HepG2 (cell line): ENCODE measurements around the gene CYB5A. TPM values are rescaled to one million over a fixed set of nuclear protein-coding genes. Genes with fewer than 3 reads are reported as not detected.

Experiments
- ATAC-seq: fragments of 200-7000 bp; cut with Tn5 transposase; 3 replicates; pipeline ENCODE4 v1.9.1; 2020; ENCODE audit warnings: mild to moderate bottlenecking, moderate library complexity
- BruUV-seq: library from RNA; stranded (reverse); fragments of 400-500 nt; replicated peaks from 2 replicates; lab custom pipeline; 2021; lab: Mats Ljungman, UMichigan
- CTCF ChIA-PET: fragments of 300-600 bp; formaldehyde crosslinking; extraction: SDS; loops from one replicate; lab custom pipeline; 2021; ENCODE audit warnings: low total read pairs, inconsistent platforms, low intra/inter-chr PET ratio; lab: Yijun Ruan, JAX
- POLR2A ChIA-PET: fragments of 350-600 bp; sonication (Branson Sonifier 250); formaldehyde crosslinking; loops from one replicate; lab custom pipeline; 2020; ENCODE audit warnings: antibody characterized with exemption, inconsistent platforms; lab: Yijun Ruan, JAX
- DNase-seq: peaks from one replicate; pipeline ENCODE4 v3.0.0-alpha.2; 2015; ENCODE audit warnings: low spot score
- FAIRE-seq: peaks from 3 replicates; lab custom pipeline; 2011; peaks lifted over from hg19 to GRCh38; lab: Jason Lieb, UNC
- H2AFZ ChIP-seq: one replicate; pipeline ENCODE4 v1.6.1; 2011; ENCODE audit warnings: low read length, inconsistent platforms
- H3K27ac ChIP-seq: fragments of 300-600 bp; 3 replicates; pipeline ENCODE4 v1.8.0; 2011; ENCODE audit warnings: mixed run types, mild to moderate bottlenecking, mixed read lengths, low read length, inconsistent platforms; ENCODE audit not compliant: insufficient read depth; ENCODE audit errors: extremely low read length
- H3K27me3 ChIP-seq, 2 experiments: fragments of 200-600 bp in 1 of 2; 2 replicates in 1 of 2; 3 replicates in 1 of 2; pipeline versions ENCODE4 v1.6.0 to v1.8.0; 2011; ENCODE audit warnings: low read length in 2 of 2, mild to moderate bottlenecking in 2 of 2, moderate library complexity in 2 of 2, inconsistent platforms in 1 of 2; ENCODE audit not compliant: insufficient read depth in 2 of 2, control insufficient read depth in 1 of 2
- H3K36me3 ChIP-seq, 2 experiments: fragments of 200-600 bp in 1 of 2; replicated peaks in 1 of 2; 2 replicates in 1 of 2; 3 replicates in 1 of 2; pipeline versions ENCODE4 v1.5.1 to v1.8.0; 2011; ENCODE audit warnings: low read length in 2 of 2, inconsistent platforms in 1 of 2; ENCODE audit not compliant: insufficient read depth in 2 of 2, control insufficient read depth in 1 of 2
- H3K4me1 ChIP-seq: 2 replicates; pipeline ENCODE4 v1.5.1; 2012; ENCODE audit warnings: low read length, inconsistent platforms; ENCODE audit not compliant: insufficient read depth
- H3K4me2 ChIP-seq: 2 replicates; pipeline ENCODE4 v1.6.0; 2011; ENCODE audit warnings: low read depth, low read length, inconsistent platforms
- H3K4me3 ChIP-seq, 3 experiments: fragments of 200-600 bp in 1 of 3; sonication (generic), shearing (Covaris generic) in 1 of 3; replicated peaks in 1 of 3; 2 replicates each; pipeline ENCODE4 v1.5.1; 2011 to 2016; ENCODE audit warnings: low read length in 3 of 3, inconsistent platforms in 2 of 3, low read depth in 2 of 3, mild to moderate bottlenecking in 2 of 3, control low read depth in 1 of 3, mixed read lengths in 1 of 3; ENCODE audit not compliant: insufficient read depth in 1 of 3
- H3K79me2 ChIP-seq: one replicate; pipeline ENCODE4 v1.6.1; 2011; ENCODE audit warnings: low read length, inconsistent platforms; ENCODE audit not compliant: insufficient read depth
- H3K9ac ChIP-seq: 2 replicates; pipeline ENCODE4 v1.6.0; 2011; ENCODE audit warnings: mild to moderate bottlenecking, low read depth, low read length, inconsistent platforms; ENCODE audit not compliant: insufficient read depth
- H3K9me3 ChIP-seq: 2 replicates; pipeline ENCODE4 v1.5.1; 2012; ENCODE audit warnings: mild to moderate bottlenecking, low read length
- H4K20me1 ChIP-seq: 2 replicates; pipeline ENCODE4 v1.6.0; 2011; ENCODE audit warnings: inconsistent platforms, mild to moderate bottlenecking, low read length, moderate library complexity; ENCODE audit not compliant: insufficient read depth
- BRCA1 ChIP-seq: sonication (generic); formaldehyde crosslinking; IDR thresholded peaks from 2 replicates; pipeline ENCODE4 v1.4.0; 2020; ENCODE audit warnings: missing genetic modification reagents
- DZIP1 ChIP-seq: sonication (generic); formaldehyde crosslinking; IDR thresholded peaks from 2 replicates; pipeline ENCODE4 v1.5.0; 2020; ENCODE audit warnings: mild to moderate bottlenecking, missing genetic modification reagents
- GMEB2 ChIP-seq: IDR thresholded peaks from 2 replicates; pipeline ENCODE4 v1.6.1; 2016; ENCODE audit warnings: missing biosample characterization, missing genetic modification reagents, low read depth
- KDM1A ChIP-seq: IDR thresholded peaks from 2 replicates; pipeline ENCODE4 v1.6.1; 2016; ENCODE audit warnings: missing compliant biosample characterization
- MZF1 ChIP-seq: sonication (generic); formaldehyde crosslinking; IDR thresholded peaks from 2 replicates; pipeline ENCODE4 v1.8.1; 2023; ENCODE audit warnings: mild to moderate bottlenecking, missing genetic modification reagents, borderline replicate concordance
- NFKB2 ChIP-seq: sonication (generic); formaldehyde crosslinking; IDR thresholded peaks from 2 replicates; pipeline ENCODE4 v1.4.0; 2020; ENCODE audit warnings: missing genetic modification reagents, borderline replicate concordance
- NR0B2 ChIP-seq: sonication (generic); formaldehyde crosslinking; IDR thresholded peaks from 2 replicates; pipeline ENCODE4 v1.4.0; 2020; ENCODE audit warnings: mild to moderate bottlenecking, missing genetic modification reagents
- SRF ChIP-seq: IDR thresholded peaks from 2 replicates; pipeline ENCODE4 v1.6.1; 2011; ENCODE audit warnings: mild to moderate bottlenecking, low read depth, low read length, moderate library complexity
- TP53 ChIP-seq: sonication (generic); formaldehyde crosslinking; conservative IDR thresholded peaks from 2 replicates; pipeline ENCODE4 v1.4.0; 2020; ENCODE audit warnings: missing genetic modification reagents
- ZBTB44 ChIP-seq: sonication (generic); formaldehyde crosslinking; IDR thresholded peaks from 2 replicates; pipeline ENCODE4 v1.4.0; 2020; ENCODE audit warnings: missing genetic modification reagents
- ZNF224 ChIP-seq: sonication (generic); formaldehyde crosslinking; IDR thresholded peaks from 2 replicates; pipeline ENCODE4 v1.5.0; 2020; ENCODE audit warnings: mild to moderate bottlenecking, missing genetic modification reagents
- ZNF557 ChIP-seq: sonication (generic); formaldehyde crosslinking; IDR thresholded peaks from 2 replicates; pipeline ENCODE4 v1.4.0; 2020; ENCODE audit warnings: missing genetic modification reagents
- ZNF614 ChIP-seq: IDR thresholded peaks from 2 replicates; pipeline ENCODE4 v1.6.1; 2018; ENCODE audit warnings: missing biosample characterization, missing genetic modification reagents, inconsistent platforms, borderline replicate concordance
- ZNF710 ChIP-seq: sonication (generic); formaldehyde crosslinking; IDR thresholded peaks from 2 replicates; pipeline ENCODE4 v1.5.0; 2020; ENCODE audit warnings: mild to moderate bottlenecking, missing genetic modification reagents, borderline replicate concordance
- ZSCAN25 ChIP-seq: sonication (generic); formaldehyde crosslinking; IDR thresholded peaks from 2 replicates; pipeline ENCODE4 v1.8.0; 2022; ENCODE audit warnings: mild to moderate bottlenecking, missing genetic modification reagents
- WGBS: methylation state at CpG from one replicate; pipeline ENCODE4 v1.1.6; 2017; ENCODE audit warnings: low lambda C conversion rate; 5-methylcytosine and 5-hydroxymethylcytosine counted together
- in situ Hi-C: cut with HindIII; loops from 2 replicates; pipeline ENCODE4 v1.10.0; 2017; ENCODE audit warnings: low pct_unique_long_range_greater_than_20kb; ENCODE audit not compliant: extremely low pct_ligation_motif_present
- intact Hi-C: fragments of 100-400 bp; cut with micrococcal nuclease; formaldehyde crosslinking; loops from one replicate; pipeline ENCODE4 v1.10.0; 2022; ENCODE audit not compliant: unreplicated experiment
- polyA plus RNA-seq, 8 experiments: library from polyadenylated mRNA; depleted of rRNA in 3 of 8; stranded (reverse) in 7 of 8; unstranded in 1 of 8; fragments of >200 nt; fragmentation: Illumina TruSeq in 4 of 8; extraction: Trizol in 4 of 8; gene quantifications; 2 replicates each; pipeline versions ENCODE4 v1.2.1 to v1.2.3, GENCODE V29; 2011 to 2016; ENCODE audit warnings: low read depth in 4 of 8, missing spikeins in 1 of 8, mixed read lengths in 1 of 8; ENCODE audit not compliant: insufficient read depth in 1 of 8
- total RNA-seq, 5 experiments: library from RNA; depleted of rRNA; stranded (reverse); fragments of >200 nt; fragmentation: Illumina TruSeq; extraction: Trizol; gene quantifications; 2 replicates each; pipeline ENCODE4 v1.2.3, GENCODE V29; 2016; ENCODE audit warnings: low read depth in 1 of 5

CYB5A gene
- total and polyA plus RNA-seq, 2 of the 13 experiments (the other 11 are each of a cell fraction or from before 2014, with no cell fraction given) = 215 to 356 TPM

- H3K9ac ChIP-seq = no peak overlapping the region
- 2% methylated on average over 4 of the region's 5 CpGs for WGBS
- intact Hi-C loops (loop anchor here (1.0 kb wide), 1 partner anchor 9 kb away; no protein-coding TSS in a partner anchor), in situ Hi-C loops (no loop called here)
- no peak overlapping the region for H2AFZ ChIP-seq
- H3K36me3 ChIP-seq = no peaks in the 10 kb centered on the region
- peak; percentile 94 for FAIRE-seq
- no TSS peak for BruUV-seq
- POLR2A ChIA-PET = interaction anchor here (0.7 to 2.3 kb wide), 4 partner anchors 9 to 68 kb away, joined by 3 to 19 read pairs (median 4); no protein-coding TSS in a partner anchor
- DNase-seq = peak; percentile 75
- no peaks in the 10 kb centered on the region for H3K27me3 ChIP-seq
- H3K27ac ChIP-seq = peak overlapping the region; percentile 67
- no peaks in the 10 kb centered on the region for H4K20me1 ChIP-seq
- peak; percentile 91 for ATAC-seq
- CTCF ChIA-PET = no interaction called here
- H3K4me1 ChIP-seq = peaks cover 41% of the 10 kb centered on the region
- H3K4me3 ChIP-seq = peak overlapping the region in 1 of 3 experiments; percentile 2; a peak in 1 of 6 replicates
- H3K79me2 ChIP-seq = no peaks in the 10 kb centered on the region
- no peaks in the 10 kb centered on the region for H3K9me3 ChIP-seq
- peak overlapping the region; percentile 68 for H3K4me2 ChIP-seq
- TF ChIP-seq KDM1A = no peak
- no peak for TF ChIP-seq ZNF557
- TF ChIP-seq MZF1 = no peak
- TF ChIP-seq ZSCAN25 = no peak
- TF ChIP-seq NFKB2 (CRISPR knock-in tag) = no peak
- no peak for TF ChIP-seq GMEB2 (CRISPR knock-in tag)
- TF ChIP-seq ZNF710 (CRISPR knock-in tag) = no peak
- TF ChIP-seq ZNF224 = no peak
- no peak for TF ChIP-seq NR0B2 (CRISPR knock-in tag)
- no peak for TF ChIP-seq ZNF614
- no peak for TF ChIP-seq DZIP1 (CRISPR knock-in tag)
- TF ChIP-seq TP53 (CRISPR knock-in tag) = 0 out of 2 replicates have a peak, but pooled peaks have one; percentile 63
- no peak for TF ChIP-seq SRF
- TF ChIP-seq ZBTB44 = no peak
- TF ChIP-seq BRCA1 (CRISPR knock-in tag) = no peak
Observed at GRCh38 chr18:74225193-74225840, 66.4 kb downstream of the CYB5A start.
